CD14-positive monocyte (primary cell): Measurements from ENCODE around the gene INF2. TPM values are rescaled to one million over a fixed set of nuclear protein-coding genes. Genes with fewer than 3 reads are reported as not detected.

ENCODE experiments used
- DNase-seq, 3 donors: peaks; one replicate each; pipeline ENCODE4 v3.0.0-alpha.2; 2011 to 2022
- H2AFZ ChIP-seq: 2 replicates; pipeline ENCODE4 v1.6.0; 2012; ENCODE audit warnings: mild to moderate bottlenecking, low read depth, low read length, inconsistent platforms; ENCODE audit not compliant: insufficient read depth, poor library complexity, severe bottlenecking
- H3K27ac ChIP-seq, 2 donors: 1 replicate in 1 of 2; 2 replicates in 1 of 2; pipeline ENCODE4 v1.5.1; 2012 to 2013; ENCODE audit warnings: low read length in 2 of 2, control low read depth in 1 of 2, inconsistent platforms in 1 of 2, low read depth in 1 of 2, mild to moderate bottlenecking in 1 of 2
- H3K27me3 ChIP-seq, 2 donors: one replicate each; pipeline versions ENCODE4 v1.6.0 to v1.6.1; 2011 to 2013; ENCODE audit warnings: low read length in 2 of 2; ENCODE audit not compliant: control insufficient read depth in 2 of 2, insufficient read depth in 2 of 2
- H3K36me3 ChIP-seq, 2 donors: replicated peaks in 1 of 2; 1 replicate in 1 of 2; 2 replicates in 1 of 2; pipeline versions ENCODE4 v1.5.1 to v1.6.1; 2012 to 2013; ENCODE audit warnings: low read length in 2 of 2, control low read depth in 1 of 2, inconsistent platforms in 1 of 2, mild to moderate bottlenecking in 1 of 2; ENCODE audit not compliant: insufficient read depth in 2 of 2, control insufficient read depth in 1 of 2
- H3K4me1 ChIP-seq, 2 donors: 1 replicate in 1 of 2; 2 replicates in 1 of 2; pipeline versions ENCODE4 v1.5.1 to v1.6.1; 2012 to 2013; ENCODE audit warnings: low read length in 2 of 2, control low read depth in 1 of 2, inconsistent platforms in 1 of 2, mild to moderate bottlenecking in 1 of 2, moderate library complexity in 1 of 2; ENCODE audit not compliant: insufficient read depth in 2 of 2, control insufficient read depth in 1 of 2
- H3K4me2 ChIP-seq: replicated peaks from 2 replicates; pipeline ENCODE3; 2012; ENCODE audit warnings: low read length, moderate library complexity, mild to moderate bottlenecking; ENCODE audit not compliant: poor library complexity, severe bottlenecking; ENCODE audit errors: extremely low read depth
- H3K4me3 ChIP-seq, 3 experiments: fragments of 200-600 bp in 1 of 3; sonication (generic) in 1 of 3; replicated peaks in 1 of 3; 1 replicate in 2 of 3; 2 replicates in 1 of 3; pipeline ENCODE4 v1.5.1; 2011 to 2013; ENCODE audit warnings: low read length in 3 of 3, mild to moderate bottlenecking in 3 of 3, control low read depth in 2 of 3, low read depth in 2 of 3, inconsistent platforms in 1 of 3, moderate library complexity in 1 of 3
- H3K79me2 ChIP-seq: 2 replicates; pipeline ENCODE4 v1.6.0; 2012; ENCODE audit warnings: mild to moderate bottlenecking, control low read depth, inconsistent platforms, low read length, moderate library complexity; ENCODE audit not compliant: insufficient read depth
- H3K9ac ChIP-seq: 2 replicates; pipeline ENCODE4 v1.6.0; 2017; ENCODE audit warnings: low read length, mild to moderate bottlenecking; ENCODE audit not compliant: insufficient read depth, poor library complexity, severe bottlenecking
- H3K9me3 ChIP-seq, 2 donors: replicated peaks in 1 of 2; 1 replicate in 1 of 2; 2 replicates in 1 of 2; pipeline versions ENCODE4 v1.5.1 to v1.6.1; 2012 to 2013; ENCODE audit warnings: low read length in 2 of 2, control low read depth in 1 of 2; ENCODE audit not compliant: control insufficient read depth in 1 of 2, insufficient read depth in 1 of 2
- H4K20me1 ChIP-seq: 2 replicates; pipeline ENCODE4 v1.6.0; 2012; ENCODE audit warnings: mild to moderate bottlenecking, low read length, control low read depth, moderate library complexity; ENCODE audit not compliant: insufficient read depth
- H3K27ac Mint-ChIP-seq, 7 donors: one replicate each; pipeline ENCODE4 v1.8.0; 2020; ENCODE audit warnings: mild to moderate bottlenecking in 7 of 7, mixed read lengths in 7 of 7, moderate library complexity in 6 of 7, inconsistent platforms in 2 of 7
- H3K27me3 Mint-ChIP-seq, 3 donors: one replicate each; pipeline ENCODE4 v1.8.0; 2021 to 2022; ENCODE audit warnings: low read depth in 3 of 3, mild to moderate bottlenecking in 3 of 3, mixed read lengths in 3 of 3, moderate library complexity in 3 of 3, inconsistent platforms in 1 of 3
- H3K36me3 Mint-ChIP-seq, 2 donors: one replicate each; pipeline ENCODE4 v1.8.0; 2020; ENCODE audit warnings: mixed read lengths in 2 of 2, inconsistent platforms in 1 of 2, mild to moderate bottlenecking in 1 of 2
- H3K4me1 Mint-ChIP-seq: one replicate; pipeline ENCODE4 v1.8.0; 2020; ENCODE audit warnings: mild to moderate bottlenecking, mixed read lengths
- H3K4me3 Mint-ChIP-seq, 2 donors: one replicate each; pipeline ENCODE4 v1.8.0; 2020; ENCODE audit warnings: mild to moderate bottlenecking in 2 of 2, mixed read lengths in 2 of 2, moderate library complexity in 1 of 2
- H3K9me3 Mint-ChIP-seq, 7 donors: one replicate each; pipeline ENCODE4 v1.8.0; 2020 to 2022; ENCODE audit warnings: mixed read lengths in 7 of 7, mild to moderate bottlenecking in 6 of 7, moderate library complexity in 6 of 7, inconsistent platforms in 2 of 7
- WGBS: methylation state at CpG from one replicate; pipeline ENCODE4 v1.1.5; 2013; ENCODE audit warnings: missing lambda C conversion rate; ENCODE audit not compliant: insufficient coverage; 5-methylcytosine and 5-hydroxymethylcytosine counted together
- intact Hi-C, 2 donors: fragments of 100-400 bp; cut with micrococcal nuclease; formaldehyde crosslinking; loops; one replicate each; pipeline versions ENCODE4 v1.15.0 to v1.15.1; 2023
- polyA plus RNA-seq, 3 donors: library from polyadenylated mRNA; depleted of rRNA in 1 of 3; unstranded in 2 of 3; stranded (reverse) in 1 of 3; fragments of 300-500 nt in 2 of 3; fragments of >200 nt in 1 of 3; fragmentation: Illumina TruSeq in 2 of 3; gene quantifications; 1 replicate in 2 of 3; 2 replicates in 1 of 3; pipeline ENCODE4 v1.2.3, GENCODE V29; 2012 to 2021
- TF ChIP-seq, protein P1 (sequence below): fragments of 200-600 bp; IDR thresholded peaks from one replicate; pipeline ENCODE4 v1.8.0; 2022; ENCODE audit warnings: antibody characterized with exemption, mild to moderate bottlenecking

The INF2 gene
- polyA plus RNA-seq, 3 donors = 2.9 to 23.3 (median 3.8) TPM

DNA sequence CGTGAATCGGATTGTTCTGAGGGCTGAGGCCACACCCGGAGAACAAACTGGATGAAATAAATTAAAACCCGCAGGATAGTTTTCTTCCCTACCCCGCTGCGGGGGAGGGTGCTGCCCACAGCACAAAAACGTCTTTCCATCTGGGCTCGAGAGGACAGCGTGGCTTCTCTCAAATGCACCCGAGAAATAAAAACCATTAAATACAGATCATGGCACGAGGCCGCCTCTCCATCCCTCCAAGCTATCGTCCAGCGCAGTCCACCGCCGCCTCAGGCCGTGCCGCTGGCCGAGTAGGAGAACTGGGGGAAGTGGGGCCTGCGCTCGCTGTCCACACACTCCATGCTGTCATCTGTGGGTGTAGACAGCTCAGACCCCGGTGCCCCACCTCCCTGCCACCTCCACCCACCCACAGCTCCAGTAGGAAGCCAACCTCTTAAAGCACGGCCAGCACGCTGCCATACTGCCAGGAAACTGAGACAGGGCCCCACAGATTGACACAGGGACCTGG, 80.7 kb downstream of the INF2 start:
- H3K36me3 ChIP-seq = peaks cover 40 to 56% of the 10 kb centered on the region in 2 donors
- intact Hi-C loops = no loop called here
- H3K36me3 Mint-ChIP-seq = peaks cover 39 to 52% of the 10 kb centered on the region in 2 donors
- no peaks in the 10 kb centered on the region for H3K27me3 ChIP-seq
- TF ChIP-seq, protein P1, sequence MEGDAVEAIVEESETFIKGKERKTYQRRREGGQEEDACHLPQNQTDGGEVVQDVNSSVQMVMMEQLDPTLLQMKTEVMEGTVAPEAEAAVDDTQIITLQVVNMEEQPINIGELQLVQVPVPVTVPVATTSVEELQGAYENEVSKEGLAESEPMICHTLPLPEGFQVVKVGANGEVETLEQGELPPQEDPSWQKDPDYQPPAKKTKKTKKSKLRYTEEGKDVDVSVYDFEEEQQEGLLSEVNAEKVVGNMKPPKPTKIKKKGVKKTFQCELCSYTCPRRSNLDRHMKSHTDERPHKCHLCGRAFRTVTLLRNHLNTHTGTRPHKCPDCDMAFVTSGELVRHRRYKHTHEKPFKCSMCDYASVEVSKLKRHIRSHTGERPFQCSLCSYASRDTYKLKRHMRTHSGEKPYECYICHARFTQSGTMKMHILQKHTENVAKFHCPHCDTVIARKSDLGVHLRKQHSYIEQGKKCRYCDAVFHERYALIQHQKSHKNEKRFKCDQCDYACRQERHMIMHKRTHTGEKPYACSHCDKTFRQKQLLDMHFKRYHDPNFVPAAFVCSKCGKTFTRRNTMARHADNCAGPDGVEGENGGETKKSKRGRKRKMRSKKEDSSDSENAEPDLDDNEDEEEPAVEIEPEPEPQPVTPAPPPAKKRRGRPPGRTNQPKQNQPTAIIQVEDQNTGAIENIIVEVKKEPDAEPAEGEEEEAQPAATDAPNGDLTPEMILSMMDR = no peak
- H3K4me3 Mint-ChIP-seq = no peak overlapping the region
- H3K27me3 Mint-ChIP-seq = no peaks in the 10 kb centered on the region
- H2AFZ ChIP-seq = no peak overlapping the region
- peaks cover 6% of the 10 kb centered on the region for H3K4me1 Mint-ChIP-seq
- no peak overlapping the region for H3K4me2 ChIP-seq
- no peak for DNase-seq
- no peak overlapping the region for H3K4me3 ChIP-seq
- peaks cover 49% of the 10 kb centered on the region for H4K20me1 ChIP-seq
- no peak overlapping the region for H3K27ac Mint-ChIP-seq
- peaks cover 0 to 9% of the 10 kb centered on the region in 2 donors for H3K4me1 ChIP-seq
- H3K9me3 Mint-ChIP-seq = peaks cover 4 to 25% (median 12%) of the 10 kb centered on the region in 7 donors
- no peaks in the 10 kb centered on the region for H3K79me2 ChIP-seq
- WGBS = 89% methylated on average over 14 of the region's 24 CpGs
- no peak overlapping the region for H3K9ac ChIP-seq
- no peak overlapping the region for H3K27ac ChIP-seq
- peaks cover 7 to 11% of the 10 kb centered on the region in 2 donors for H3K9me3 ChIP-seq

GRCh38 chr14:104770851-104771272, 81.4 kb downstream of the INF2 start:
- peaks cover 39 to 60% of the 10 kb centered on the region in 2 donors for H3K36me3 Mint-ChIP-seq
- H3K4me1 Mint-ChIP-seq = peaks cover 6% of the 10 kb centered on the region
- H3K4me3 ChIP-seq = no peak overlapping the region
- no peak overlapping the region for H3K27ac ChIP-seq
- H3K79me2 ChIP-seq = no peaks in the 10 kb centered on the region
- DNase-seq = no peak
- peaks cover 0 to 9% of the 10 kb centered on the region in 2 donors for H3K4me1 ChIP-seq
- H3K27me3 Mint-ChIP-seq = no peaks in the 10 kb centered on the region
- WGBS = no CpG with 5 or more reads among the region's 5 CpGs
- peak overlapping the region in 3 of 7 donors; percentile 3 to 26 (median 7) for H3K27ac Mint-ChIP-seq
- no peak overlapping the region for H3K4me3 Mint-ChIP-seq
- intact Hi-C loops = no loop called here
- no peak overlapping the region for H2AFZ ChIP-seq
- H3K9me3 ChIP-seq = peaks cover 7 to 11% of the 10 kb centered on the region in 2 donors
- no peak overlapping the region for H3K9ac ChIP-seq
- H3K4me2 ChIP-seq = no peak overlapping the region
- H3K36me3 ChIP-seq = peaks cover 46 to 63% of the 10 kb centered on the region in 2 donors
- H4K20me1 ChIP-seq = peaks cover 56% of the 10 kb centered on the region
- TF ChIP-seq, protein P1 = peak; percentile 56
- H3K9me3 Mint-ChIP-seq = peaks cover 4 to 25% (median 12%) of the 10 kb centered on the region in 7 donors
- no peaks in the 10 kb centered on the region for H3K27me3 ChIP-seq
